Hippocampal formation (tissue), 2 donors: Measurements from ENCODE around the gene PPP1R26.

ENCODE experiments used
- DNase-seq, 2 donors: peaks; one replicate each; lab custom pipeline; 2025; lab: John Stamatoyannopoulos, UW

Gene PPP1R26

GRCh38 chr9:135489188-135489906, 9.8 kb downstream of the PPP1R26 start:
- DNase-seq: no peak

- DNase-seq: no peak
Observed at GRCh38 chr9:135490166-135490870, 10.7 kb downstream of the PPP1R26 start.

- no peak for DNase-seq
Observed at GRCh38 chr9:135490980-135491464, 11.4 kb downstream of the PPP1R26 start.

GRCh38 chr9:135491764-135492163, 12.2 kb downstream of the PPP1R26 start:
- DNase-seq: no peak

- DNase-seq: no peak
Observed at GRCh38 chr9:135492886-135493669, 13.5 kb downstream of the PPP1R26 start.

GRCh38 chr9:135494791-135495559, 15.4 kb downstream of the PPP1R26 start:
- DNase-seq: no peak

- DNase-seq: no peak
Observed at GRCh38 chr9:135498381-135499126, 19.0 kb downstream of the PPP1R26 start.

- DNase-seq: peak; percentile 80 to 91
Observed at GRCh38 chr9:135499326-135500070, 19.9 kb downstream of the PPP1R26 start.

GRCh38 chr9:135500071-135500524, 20.5 kb downstream of the PPP1R26 start:
- no peak for DNase-seq

GRCh38 chr9:135500525-135501260, 21.1 kb downstream of the PPP1R26 start, which contains the start of gene MRPS2:
Gene MRPS2, plus strand, starts transcription at chr9:135500682. Its CDS starts 29 bp downstream, at chr9:135500711.
- peak; percentile 73 to 79 for DNase-seq

- no peak for DNase-seq
Observed at GRCh38 chr9:135501261-135502167, 21.9 kb downstream of the PPP1R26 start.

- no peak for DNase-seq
Observed at GRCh38 chr9:135502168-135502872, 22.7 kb downstream of the PPP1R26 start.

GRCh38 chr9:135502873-135503321, 23.3 kb downstream of the PPP1R26 start:
- no peak for DNase-seq

GRCh38 chr9:135503371-135504261, 24.0 kb downstream of the PPP1R26 start:
- DNase-seq: no peak

- DNase-seq: peak; percentile 24 to 36
Observed at GRCh38 chr9:135504262-135505243, 25.0 kb downstream of the PPP1R26 start.
